GM18505 (cell line): ENCODE measurements around the gene RALBP1.

ENCODE experiments used
- ATAC-seq: cut with Tn5 transposase; IDR thresholded peaks from one replicate; pipeline ENCODE4 v1.9.1; 2021; ENCODE audit not compliant: unreplicated experiment
- POLR2A ChIP-seq: IDR thresholded peaks from 4 replicates; pipeline ENCODE4 v1.6.1; 2011; ENCODE audit warnings: borderline replicate concordance; ENCODE audit not compliant: insufficient read depth, insufficient read length; ENCODE audit errors: extremely low read depth

The RALBP1 gene

DNA sequence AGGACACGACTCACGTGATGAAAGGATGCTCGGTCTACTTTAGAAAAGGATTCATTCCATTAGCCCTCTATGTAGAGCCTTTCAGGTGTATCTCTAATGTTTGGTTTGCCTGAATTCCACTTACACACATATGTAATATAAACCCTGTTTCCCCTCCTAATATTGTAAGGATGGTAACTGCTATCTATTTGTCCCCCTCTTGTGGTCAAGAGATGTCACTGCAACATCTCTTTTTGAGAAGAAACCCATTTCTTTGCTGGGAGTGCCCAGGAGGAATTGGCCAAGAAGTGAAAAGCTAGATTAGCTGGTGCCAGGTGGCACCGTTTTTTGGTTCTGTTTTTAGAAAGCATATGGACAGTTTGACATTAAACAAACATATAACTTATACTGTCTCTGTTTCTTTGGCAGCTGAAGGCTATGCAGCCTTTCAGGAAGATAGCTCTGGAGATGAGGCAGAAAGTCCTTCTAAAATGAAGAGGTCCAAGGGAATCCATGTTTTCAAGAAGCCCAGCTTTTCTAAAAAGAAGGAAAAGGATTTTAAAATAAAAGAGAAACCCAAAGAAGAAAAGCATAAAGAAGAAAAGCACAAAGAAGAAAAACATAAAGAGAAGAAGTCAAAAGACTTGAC is 41.2 kb downstream of the RALBP1 start:
- no peak for ATAC-seq
- TF ChIP-seq POLR2A, result no peak

DNA sequence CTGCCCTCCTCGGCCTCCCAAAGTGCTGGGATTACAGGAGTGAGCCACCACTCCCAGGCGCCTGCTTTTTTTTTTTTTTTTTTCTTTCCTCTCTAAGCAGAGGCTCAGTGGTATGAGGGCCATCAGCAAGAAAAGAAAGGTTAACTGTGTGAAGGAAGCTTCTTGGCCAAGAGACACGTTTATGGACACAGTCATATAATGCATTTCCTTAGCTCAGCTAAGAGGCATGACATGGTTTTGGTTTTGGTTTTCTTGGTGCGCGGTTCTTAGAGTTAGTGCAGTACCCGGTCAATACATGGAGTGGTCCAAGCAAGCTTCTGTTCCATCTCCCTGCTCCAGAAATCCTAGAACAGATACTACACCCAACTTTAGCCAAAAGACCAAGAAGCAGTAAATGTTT is 42.6 kb downstream of the RALBP1 start:
- TF ChIP-seq POLR2A, result no peak
- ATAC-seq, result no peak

DNA sequence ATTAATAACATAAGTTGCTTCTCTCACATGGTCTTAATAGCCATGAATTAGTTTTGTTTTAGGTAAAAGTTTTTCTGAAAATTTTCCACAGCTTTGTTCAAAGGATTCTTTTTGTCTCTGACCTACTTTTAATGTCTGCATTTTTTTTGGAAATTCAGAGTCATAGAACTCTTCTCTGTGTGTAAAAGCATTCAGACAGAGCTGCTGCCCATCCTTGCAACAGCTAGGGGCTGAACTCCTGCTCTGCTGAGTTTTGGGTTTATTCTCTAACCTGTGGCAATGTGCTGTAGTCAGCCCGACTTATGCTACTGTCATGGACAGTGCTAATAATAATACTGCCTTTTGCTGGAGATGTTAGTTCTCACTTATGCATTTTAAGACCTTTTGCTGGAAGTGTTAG is 44.1 kb downstream of the RALBP1 start:
- ATAC-seq, result no peak
- TF ChIP-seq POLR2A, result no peak

DNA sequence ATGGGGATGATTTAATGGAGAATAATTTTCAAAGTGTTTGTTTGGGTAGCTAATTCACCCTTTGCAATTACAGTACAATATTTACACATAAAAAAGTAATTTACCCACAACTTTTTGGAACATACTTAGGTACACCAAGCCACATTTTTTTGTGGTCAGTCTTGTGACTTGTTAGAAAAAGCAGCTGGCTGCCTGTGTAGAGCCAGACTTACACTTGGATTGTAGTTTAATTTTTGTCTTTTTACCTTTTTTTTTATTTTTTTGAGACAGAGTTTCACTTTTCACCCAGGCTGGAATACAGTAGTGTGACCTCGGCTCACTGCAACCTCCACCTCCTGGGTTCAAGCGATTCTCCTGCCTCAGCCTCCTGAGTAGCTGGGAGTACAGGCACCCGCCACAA is 45.4 kb downstream of the RALBP1 start:
- no peak for TF ChIP-seq POLR2A
- no peak for ATAC-seq

DNA sequence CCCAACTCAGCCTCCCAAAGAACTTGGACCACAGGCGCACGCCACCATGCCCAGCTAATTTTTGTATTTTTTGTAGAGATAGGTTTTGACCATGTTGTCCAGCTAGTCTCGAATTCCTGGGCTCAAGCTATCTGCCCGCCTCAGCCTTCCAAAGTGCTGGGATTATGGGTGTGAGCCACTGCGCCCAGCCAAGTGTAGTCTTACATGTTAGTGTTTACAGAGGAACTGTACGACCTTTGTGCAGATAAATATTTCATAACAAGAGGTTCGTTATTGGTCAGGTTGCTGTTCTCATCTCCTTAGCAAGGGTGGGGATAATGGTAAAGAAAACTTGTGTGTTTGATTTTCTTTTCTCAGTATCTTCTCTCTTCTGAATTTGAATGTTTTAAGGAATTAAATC is 46.5 kb downstream of the RALBP1 start:
- TF ChIP-seq POLR2A, result no peak
- ATAC-seq, result no peak

DNA sequence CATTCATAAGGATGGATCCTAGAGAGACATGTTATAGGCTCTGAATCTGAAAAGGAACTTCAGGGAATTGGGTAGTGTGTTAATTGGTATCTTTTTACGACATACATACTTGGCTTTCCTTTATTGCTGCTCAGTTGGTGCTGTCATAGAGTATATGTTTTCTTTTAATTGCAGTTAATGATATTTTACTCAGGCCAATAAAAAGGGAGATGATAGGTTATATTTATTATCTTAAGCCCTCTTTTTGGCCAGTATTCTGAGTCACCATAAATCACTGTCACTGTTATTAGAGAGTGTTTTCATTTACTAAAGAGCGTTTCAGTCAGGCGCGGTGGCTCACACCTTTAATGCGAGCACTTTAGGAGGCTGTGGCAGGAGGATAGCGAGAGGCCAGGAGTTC is 47.6 kb downstream of the RALBP1 start:
- ATAC-seq, result no peak
- no peak for TF ChIP-seq POLR2A

DNA sequence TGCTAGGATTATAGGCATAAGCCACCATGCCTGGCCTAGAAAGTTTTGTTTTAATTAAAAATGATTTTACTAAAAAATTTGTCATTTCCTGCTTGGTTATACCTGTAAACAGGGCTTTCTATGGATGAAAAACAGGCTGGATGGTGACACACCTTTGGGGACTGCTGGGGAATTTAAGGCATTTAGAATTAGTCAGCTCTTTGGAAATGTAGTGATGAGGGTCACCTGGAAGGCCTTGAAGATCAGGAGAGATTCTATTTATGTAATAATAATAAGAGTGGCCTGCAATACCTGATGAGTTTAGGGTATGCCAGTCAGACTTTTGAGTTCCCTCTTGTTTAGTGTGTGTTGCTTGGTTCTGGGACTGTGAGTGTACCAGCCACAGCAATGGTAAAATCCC is 51.1 kb downstream of the RALBP1 start:
- TF ChIP-seq POLR2A, result no peak
- no peak for ATAC-seq

DNA sequence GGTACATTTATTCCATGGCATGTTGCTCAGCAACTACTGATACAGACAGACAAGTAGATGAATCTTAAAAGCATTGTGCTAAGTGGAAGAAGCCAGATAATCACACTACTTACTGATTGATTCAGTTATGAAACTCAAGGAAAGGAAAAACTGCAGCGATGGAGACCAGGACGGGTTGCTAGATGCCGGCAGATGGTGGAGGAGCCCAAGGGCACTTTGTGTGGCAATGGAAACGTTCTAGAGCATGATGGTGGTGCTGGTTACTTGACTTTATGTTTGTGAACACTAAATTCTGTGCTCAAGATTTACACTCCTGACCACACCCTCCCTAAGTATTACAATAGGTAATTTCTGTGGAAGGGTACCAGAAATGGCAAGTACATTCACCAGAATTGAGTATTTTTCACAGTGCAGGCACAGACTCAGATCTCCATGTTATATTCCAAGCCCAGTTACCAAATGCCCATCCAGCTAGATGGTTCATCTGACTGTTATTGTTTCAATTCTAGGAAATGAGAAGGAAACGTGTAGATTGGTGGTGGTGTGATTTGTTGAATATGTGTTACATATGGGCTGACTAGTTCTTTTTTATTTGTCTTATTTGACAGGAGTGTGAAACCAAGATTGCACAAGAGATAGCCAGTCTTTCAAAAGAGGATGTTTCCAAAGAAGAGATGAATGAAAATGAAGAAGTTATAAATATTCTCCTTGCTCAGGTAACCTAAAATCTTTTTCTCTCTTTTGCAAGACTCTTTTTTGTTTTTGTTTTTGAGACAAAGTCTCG is 55.1 kb downstream of the RALBP1 start:
- no peak for ATAC-seq

DNA sequence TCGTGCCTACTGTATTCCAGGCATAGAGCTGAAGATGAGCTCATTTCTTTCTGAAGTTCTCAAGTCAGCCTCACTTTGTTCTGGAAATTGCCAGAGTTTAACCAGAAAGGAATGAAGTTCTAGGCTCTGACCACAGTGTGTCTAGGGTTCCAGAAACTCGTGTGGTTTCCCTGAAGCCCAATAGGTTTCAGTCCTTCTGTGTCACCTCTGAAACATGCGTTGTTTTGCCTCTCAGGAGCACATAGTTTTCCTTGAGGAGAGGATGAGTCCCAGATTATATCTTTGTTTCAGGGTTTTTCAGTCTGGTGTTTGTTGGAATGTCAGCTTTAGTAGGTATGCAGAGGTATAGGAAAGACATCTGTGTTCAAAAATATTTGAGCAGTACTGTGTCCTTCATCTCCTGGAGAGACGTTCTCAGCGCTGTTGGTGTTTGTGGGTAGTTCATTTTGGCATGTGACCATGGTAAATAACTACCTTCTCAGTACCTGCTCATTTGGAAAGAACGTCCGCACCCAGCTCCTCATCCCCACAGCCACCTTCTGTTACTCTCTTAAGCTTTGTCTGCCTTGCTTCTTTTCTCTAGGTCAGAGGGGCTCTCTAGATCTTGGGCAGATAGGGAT is 56.6 kb downstream of the RALBP1 start:
- TF ChIP-seq POLR2A, result no peak

More for the DNA sequence above, 55.1 kb downstream of the RALBP1 start:
- no peak for TF ChIP-seq POLR2A

DNA sequence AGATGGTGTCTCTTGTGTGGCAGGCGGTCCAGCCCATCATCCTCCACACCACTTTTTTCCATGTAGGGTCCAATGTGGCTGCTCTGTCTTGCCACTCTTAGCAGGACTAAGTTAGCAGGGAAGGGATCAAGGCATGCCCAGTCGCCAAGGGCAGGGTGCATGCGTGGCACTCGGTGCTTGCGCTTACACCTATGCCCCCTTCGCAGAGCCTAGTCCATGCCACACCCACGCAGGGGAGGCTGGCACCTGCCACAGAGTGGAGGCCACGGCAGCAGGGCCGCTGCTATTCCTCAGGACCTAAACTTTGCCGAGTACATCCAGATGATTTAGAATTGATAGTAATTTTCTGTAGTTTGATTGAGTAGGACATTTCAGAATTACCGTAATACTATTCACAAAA is 59.5 kb downstream of the RALBP1 start:
- TF ChIP-seq POLR2A, result no peak
- ATAC-seq, result no peak

More for the DNA sequence above, 56.6 kb downstream of the RALBP1 start:
- no peak for ATAC-seq

DNA sequence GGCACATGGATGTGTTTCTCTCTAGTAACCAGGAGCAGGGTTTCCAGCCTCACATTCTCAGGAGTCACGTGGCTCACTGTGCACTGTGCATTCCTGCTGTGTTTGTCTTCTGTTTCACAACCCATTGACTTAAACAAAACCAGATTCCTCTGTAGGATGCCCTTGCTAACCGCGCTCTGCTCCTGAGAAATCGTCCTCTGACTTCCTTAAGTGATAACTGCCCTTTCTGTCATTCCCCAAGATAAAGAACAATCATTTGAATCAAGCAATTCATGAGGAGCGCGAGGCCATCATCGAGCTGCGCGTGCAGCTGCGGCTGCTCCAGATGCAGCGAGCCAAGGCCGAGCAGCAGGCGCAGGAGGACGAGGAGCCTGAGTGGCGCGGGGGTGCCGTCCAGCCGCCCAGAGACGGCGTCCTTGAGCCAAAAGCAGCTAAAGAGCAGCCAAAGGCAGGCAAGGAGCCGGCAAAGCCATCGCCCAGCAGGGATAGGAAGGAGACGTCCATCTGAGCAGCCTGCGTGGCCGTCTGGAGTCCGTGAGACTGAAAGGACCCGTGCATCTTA is 60.2 kb downstream of the RALBP1 start:
- TF ChIP-seq POLR2A, result no peak
- no peak for ATAC-seq

DNA sequence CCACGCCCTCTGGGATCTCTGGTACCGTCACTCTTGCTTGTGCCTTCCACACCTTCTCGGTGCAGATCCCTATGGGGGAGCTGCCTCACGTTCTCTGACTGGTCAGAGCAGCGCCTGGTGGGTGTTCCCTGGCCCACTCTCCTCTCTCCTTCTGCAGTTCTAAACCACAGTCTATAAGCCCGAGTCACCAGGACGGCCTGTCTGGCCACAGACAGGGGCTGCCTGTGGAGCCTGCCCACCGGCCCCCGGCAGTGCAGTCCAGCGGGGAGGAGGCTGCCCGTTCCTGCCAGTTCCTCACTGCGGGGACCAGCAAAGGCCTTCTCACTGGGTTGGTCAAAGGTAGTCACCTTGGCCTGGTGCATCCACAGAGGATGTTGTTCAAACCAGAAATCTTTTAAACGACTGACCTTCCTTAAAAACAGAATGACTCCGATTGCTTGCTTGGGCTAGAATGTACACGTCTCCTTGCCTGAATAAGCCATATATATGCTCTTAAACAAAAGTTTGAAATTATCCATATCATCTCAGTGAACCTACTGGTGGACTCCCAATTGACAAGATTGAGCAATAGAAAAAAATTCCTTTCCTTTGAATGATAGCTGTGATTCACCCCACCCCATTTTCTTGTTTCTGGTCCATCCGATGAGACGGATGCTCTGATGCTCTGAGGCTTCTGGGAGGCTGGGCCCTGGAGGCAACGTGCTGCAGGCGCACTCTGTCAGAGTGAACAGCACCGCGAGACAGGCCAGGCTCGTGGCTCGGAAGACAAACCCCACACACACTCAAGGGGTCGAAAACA is 61.2 kb downstream of the RALBP1 start:
- no peak for ATAC-seq
- no peak for TF ChIP-seq POLR2A

DNA sequence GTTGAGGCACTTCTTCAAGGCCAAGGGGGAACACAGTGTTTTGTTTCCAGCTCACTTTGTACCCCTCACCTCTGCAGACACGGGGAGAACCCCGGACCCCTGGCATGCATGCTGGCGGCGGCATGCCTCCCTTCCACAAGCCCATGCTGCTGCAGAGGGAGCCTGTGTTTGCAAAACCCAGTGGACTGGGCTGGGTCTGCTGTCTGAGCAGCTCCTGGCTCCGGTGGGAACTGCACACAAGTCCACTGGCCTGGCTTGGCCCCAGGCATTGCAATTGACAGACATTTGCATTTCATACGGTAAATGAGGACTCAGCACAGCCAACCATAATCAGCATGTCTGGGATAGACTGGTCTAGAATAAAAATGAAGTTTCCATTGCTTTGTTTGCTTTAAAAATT is 62.4 kb downstream of the RALBP1 start:
- TF ChIP-seq POLR2A, result no peak
- no peak for ATAC-seq
